HT1080 (cell line): ENCODE results near the gene EXOSC6. TPM values are rescaled to one million over a fixed set of nuclear protein-coding genes. Genes with fewer than 3 reads are reported as not detected.
"Not testable (repeated sequence)": the region's sequence is repeated elsewhere in the genome, so short reads cannot be mapped to it uniquely, and the experiment has no call there.

Experiments used
- DNase-seq: peaks from one replicate; pipeline ENCODE4 v3.0.0-alpha.2; 2015; ENCODE audit warnings: low read depth
- polyA plus RNA-seq, 2 experiments: library from polyadenylated mRNA; depleted of rRNA; stranded (reverse); fragments of >200 nt; gene quantifications; 2 replicates each; pipeline ENCODE4 v1.2.3, GENCODE V29; 2015
- total RNA-seq: library from RNA; depleted of rRNA; stranded (reverse); fragments of >200 nt; shearing (Covaris generic); gene quantifications from 2 replicates; pipeline ENCODE4 v1.2.3, GENCODE V29; 2014; rRNA removed

Gene EXOSC6
- 35.2 and 44.2 TPM in 2 replicates for total RNA-seq
- 21.3 and 24.2 TPM in 2 replicates for polyA plus RNA-seq (2015; cell fraction: cytosol; rRNA removed)
- 26.5 and 28.6 TPM in 2 replicates for polyA plus RNA-seq (2015; cell fraction: nucleus; rRNA removed)

GRCh38 chr16:70251629-70252354 is at the start of gene EXOSC6:
Gene EXOSC6, minus strand, starts transcription at chr16:70251940. Its CDS starts 40 bp downstream, at chr16:70251900.
- peak; percentile 92 for DNase-seq

GRCh38 chr16:70301121-70301520 is 49.4 kb upstream of the EXOSC6 start:
- DNase-seq, result no peak

DNA sequence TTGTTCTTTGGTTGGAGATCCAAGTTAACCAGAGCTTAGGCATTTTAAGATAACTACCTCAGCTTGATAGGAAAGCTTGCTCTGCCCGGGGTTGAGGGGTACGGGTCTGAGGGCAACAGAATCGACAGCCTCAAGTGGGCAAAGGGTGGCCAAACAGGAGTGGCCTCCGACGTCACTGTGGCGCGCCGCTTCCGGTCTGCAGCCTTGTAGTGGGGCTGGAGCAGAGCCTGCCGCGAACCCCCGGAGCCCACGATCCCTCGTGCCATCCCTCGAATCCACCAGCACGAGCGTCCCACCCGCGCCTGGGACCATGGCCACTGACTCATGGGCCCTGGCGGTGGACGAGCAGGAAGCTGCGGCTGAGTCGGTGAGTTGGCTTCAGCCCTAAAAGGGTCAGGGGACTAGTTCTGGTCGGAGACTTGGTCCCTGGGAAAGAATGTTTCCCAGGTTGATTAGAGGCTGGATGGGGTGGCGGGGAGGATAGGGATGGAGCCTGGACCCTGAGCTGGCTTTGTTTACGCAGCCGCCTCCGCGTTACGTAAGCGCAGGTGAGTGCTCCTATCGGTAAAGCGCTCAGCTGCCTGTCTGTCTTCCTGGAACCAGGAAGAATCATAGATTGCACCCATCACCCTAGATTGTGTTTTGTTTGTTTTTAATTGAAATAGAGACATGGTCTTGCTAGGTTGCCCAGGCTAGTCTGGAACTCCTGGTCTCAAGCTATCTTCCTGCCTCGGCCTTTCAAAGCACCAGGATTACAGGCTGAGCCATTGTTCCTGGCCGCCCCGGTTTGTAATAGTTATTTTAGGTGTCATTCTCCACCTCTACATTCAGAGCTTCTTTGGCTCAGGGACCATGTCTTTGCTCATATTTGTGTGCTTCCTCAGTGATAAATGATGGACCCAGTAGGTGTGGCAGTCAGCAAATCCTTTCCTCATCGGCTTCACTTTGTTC is 47.5 kb upstream of the EXOSC6 start, which contains the start of gene DDX19B:
DDX19B (plus strand) TSS at position 199 of the 951 bp plus-strand sequence; CDS start at position 311, 112 bp downstream.
- DNase-seq, result peak; percentile 67

- DNase-seq, result no peak
These were observed 43.9 kb upstream of the EXOSC6 start for GRCh38 chr16:70295634-70296033.

GRCh38 chr16:70294385-70295025 is 42.8 kb upstream of the EXOSC6 start:
- DNase-seq, result no peak

DNA sequence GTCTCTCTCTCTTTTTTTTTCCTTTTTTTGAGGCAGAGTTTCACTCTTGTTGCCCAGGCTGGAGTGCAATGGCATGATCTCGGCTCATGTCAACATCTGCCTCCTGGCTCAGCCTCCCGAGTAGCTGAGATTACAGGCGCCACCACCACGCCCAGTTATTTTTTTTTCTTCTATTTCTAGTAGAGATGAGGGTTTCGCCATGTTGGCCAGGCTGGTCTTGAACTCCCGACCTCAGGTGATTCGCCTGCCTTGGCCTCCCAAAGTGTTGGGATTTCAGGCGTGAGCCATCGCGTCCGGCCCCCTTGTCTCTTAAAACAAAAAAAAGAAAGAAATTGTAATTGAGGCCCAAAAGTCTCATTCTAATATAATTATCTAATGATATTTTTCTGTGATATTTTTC is 40.4 kb upstream of the EXOSC6 start:
- DNase-seq, result not testable (repeated sequence)

- no peak for DNase-seq
These were observed 39.3 kb upstream of the EXOSC6 start for GRCh38 chr16:70290949-70291519.

DNA sequence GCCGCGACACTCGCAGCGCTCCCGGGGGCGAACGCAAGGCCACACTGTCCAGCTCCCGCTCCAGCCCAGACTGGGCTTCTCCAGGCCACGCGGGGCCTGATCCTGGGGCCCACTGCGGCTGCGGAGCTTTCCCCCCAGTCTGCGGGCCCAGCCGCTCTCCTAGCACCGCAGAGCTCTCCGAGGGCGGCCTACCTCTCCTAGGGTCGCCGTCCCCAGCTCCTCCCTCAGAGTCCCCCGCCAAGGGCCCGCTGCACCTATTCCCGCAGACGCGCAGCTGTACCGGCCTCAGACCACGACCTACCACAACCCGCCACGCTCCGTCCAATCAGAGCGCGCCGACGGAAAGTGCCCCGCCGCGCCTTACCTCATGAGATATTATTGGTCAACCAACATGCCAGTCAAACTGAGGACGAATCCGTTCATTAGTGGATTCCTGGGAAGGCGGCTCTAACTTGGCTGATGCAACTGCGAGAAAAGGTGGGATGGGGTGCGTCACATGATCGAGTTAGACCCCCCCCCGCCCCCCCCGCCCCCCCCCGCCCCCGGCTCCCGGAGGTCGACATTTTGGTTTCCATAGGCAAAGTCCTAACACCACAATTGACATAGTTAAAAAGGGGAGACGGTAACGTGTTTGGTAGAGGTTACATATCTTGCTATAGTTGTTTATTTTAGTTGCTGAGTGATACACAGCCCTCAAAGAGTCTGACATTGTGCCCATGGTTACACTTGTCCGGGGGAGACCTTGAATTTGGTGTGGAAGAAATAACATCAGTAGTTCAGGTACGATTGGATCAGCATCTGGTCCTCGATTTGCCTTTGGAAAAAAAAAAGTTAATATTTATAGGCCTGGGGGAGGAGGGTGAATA is 37.7 kb upstream of the EXOSC6 start, which contains the start of gene AARS1:
AARS1 (minus strand) TSS at position 278 of the 866 bp plus-strand sequence. CDS start 6,743 bp downstream, outside the sequence.
- DNase-seq, result peak; percentile 99

- not testable (repeated sequence) for DNase-seq
These were observed 35.7 kb upstream of the EXOSC6 start for GRCh38 chr16:70287304-70287971.

DNA sequence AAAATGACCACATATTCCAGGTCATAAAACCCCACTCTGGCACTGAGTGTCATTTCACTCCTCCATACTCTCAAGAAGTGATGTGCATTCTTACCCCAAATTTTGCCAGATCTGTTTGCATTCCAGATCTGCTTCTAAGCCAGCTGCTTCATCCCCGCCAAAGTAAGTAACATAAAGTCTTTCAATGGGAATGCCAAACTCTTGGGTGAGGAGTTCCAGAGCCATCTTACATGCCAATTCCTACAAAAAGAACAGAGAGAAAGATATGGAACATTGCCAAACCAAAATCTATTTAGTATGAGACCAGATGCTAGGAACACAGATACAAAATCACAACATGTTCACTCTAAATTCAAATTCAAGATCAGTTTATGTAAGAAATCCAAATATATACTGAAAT is 24.7 kb upstream of the EXOSC6 start:
- DNase-seq, result no peak

- no peak for DNase-seq
These were observed 20.0 kb upstream of the EXOSC6 start for GRCh38 chr16:70271696-70272095.

DNA sequence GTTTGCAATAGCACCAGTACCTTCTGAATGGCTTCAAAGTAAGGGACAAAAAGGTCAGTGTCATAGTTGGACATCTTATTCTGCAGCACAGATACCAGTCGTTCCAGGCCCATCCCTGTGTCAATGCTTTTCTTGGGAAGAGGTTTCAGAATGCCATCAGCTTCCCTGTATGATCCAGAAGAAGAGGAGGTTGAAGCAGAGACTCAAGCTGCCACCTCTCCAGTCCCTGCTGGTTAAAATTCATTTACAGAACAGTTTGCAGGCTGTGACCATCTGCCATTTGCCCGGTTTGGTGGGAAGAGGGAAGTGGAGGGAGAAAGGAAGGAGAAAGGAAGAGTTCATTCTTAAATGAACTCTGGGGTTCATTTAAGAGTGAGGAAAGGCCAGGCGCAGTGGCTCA is 18.4 kb upstream of the EXOSC6 start:
- no peak for DNase-seq

DNA sequence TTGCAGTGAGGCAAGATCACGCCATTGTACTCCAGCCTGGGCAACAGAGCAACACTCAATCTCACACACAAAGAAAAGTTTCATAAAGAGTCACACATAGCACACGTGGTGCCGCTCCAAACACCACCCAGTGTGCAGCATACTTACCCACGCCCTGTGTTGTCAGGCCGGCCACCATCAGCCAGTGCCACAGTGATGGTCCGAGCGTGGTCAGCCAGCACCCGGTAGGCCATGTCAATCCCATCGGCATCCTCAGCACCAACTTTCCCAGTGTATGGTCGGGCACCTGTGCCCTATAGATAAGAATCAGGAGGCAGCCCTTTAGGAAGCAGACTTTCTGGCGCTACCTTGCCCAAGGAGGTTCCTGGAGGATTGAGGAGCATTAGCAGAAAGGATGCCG is 17.7 kb upstream of the EXOSC6 start:
- DNase-seq, result no peak

DNA sequence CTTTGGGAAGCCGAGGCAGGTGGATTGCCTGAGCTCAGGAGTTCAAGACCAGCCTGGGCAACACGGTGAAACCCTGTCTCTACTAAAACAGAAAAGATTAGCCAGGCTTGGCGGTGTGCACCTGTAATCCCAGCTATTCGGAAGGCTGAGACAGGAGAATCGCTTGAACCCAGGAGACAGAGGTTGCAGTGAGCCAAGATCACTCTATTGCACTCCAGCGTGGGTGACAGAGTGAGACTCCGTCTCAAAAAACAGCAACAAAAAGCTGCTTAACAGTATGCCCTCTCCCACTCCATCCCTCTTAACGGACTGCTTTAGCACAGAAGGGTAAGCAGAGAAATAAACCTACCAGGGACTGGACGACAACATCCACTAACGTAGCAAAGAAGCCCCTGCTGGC is 16.2 kb upstream of the EXOSC6 start:
- DNase-seq, result not testable (repeated sequence)

- peak; percentile 40 for DNase-seq
These were observed 15.8 kb upstream of the EXOSC6 start for GRCh38 chr16:70267516-70267915.

GRCh38 chr16:70259903-70260302 is 8.2 kb upstream of the EXOSC6 start:
- DNase-seq, result not testable (repeated sequence)

GRCh38 chr16:70258946-70259345 is 7.2 kb upstream of the EXOSC6 start:
- no peak for DNase-seq

DNA sequence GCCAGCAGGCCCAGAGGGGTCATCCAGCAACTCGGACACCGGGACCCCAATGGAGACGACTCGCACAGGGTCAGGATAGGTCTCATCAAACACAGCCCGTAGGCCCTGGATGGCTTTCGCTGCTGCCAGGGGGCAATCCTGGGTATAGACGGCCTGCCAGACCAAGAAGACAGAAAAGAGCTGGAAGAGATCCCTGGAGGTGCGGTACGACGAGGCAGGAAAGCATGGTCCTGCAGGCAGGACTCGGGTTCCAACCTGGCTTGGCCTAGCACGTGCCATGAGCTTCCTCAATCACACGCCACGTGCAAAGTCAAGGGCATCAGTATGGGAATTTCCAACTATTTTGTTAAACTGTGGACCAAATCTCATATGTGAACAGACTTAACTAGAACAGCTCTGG is 6.3 kb upstream of the EXOSC6 start:
- no peak for DNase-seq

GRCh38 chr16:70257391-70257790 is 5.7 kb upstream of the EXOSC6 start:
- DNase-seq, result no peak
